NCI-H1417 (cell line): ENCODE data around the gene SEC11A.
"Not testable (repeated sequence)": the region's sequence is repeated elsewhere in the genome, so short reads cannot be mapped to it uniquely, and the experiment has no call there.

Experiments
- DNase-seq, 3 experiments: peaks; one replicate each; lab custom pipeline; 2025; lab: John Stamatoyannopoulos, UW

The SEC11A gene

DNA sequence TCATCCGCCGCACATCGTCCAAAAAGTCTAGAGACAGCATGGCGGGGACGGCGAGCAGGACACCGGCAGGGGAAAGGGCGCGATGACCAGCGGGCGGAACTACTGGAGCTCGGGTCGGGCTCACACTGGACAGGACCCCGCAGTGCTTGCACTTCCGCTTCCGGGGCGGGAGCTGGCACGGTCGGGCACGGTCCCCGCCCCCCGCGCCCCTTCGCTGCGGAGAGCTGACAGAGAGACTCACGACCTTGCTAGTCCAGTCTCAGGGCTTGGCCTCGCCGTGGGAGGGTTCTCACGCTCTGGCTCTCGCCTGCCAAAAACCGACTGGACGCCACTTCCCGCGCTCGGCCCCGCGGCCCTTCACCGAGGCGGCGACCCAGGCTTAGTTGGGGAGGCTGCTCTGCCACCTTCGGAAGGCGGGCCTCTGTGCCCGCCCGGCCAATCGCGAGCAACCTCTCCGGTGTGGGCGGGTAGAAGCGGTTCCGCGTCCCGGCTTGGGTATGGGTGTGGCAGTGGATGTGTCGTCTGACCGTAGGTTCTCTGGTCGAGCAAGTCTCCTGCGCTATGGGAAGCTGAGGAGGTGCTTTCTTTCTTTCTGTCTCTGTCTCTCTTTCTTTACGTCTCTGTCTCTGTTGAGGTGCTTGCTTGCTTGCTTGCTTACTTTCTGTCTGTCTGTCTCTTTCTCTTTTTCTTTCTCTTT is at the start of gene SEC11A:
Gene SEC11A, minus strand, starts transcription at position 104 of the 697 bp plus-strand sequence. Its CDS starts 64 bp downstream, at position 40.
- DNase-seq, result peak; percentile 84 to 99 (median 98)

- no peak for DNase-seq
Measured at GRCh38 chr15:84765675-84766074, 49.7 kb upstream of the SEC11A start.

DNA sequence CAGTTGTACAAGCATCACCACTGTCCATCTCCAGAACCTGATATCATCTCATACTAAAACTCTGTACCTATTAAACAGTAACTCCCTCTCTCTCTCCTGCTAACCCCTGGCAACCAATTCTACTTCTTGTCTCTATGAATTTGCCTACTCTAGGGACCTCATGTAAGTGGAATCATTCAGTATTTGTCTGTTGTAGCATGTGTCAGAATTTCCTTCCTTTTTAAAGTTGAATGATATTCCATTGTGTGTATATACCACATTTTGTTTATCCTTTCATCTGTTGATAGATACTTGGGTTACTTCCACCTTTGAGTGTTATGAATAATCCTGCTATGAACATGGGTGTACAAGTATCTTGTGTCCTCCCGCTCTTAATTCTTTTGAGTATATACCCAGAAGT is 49.0 kb upstream of the SEC11A start:
- DNase-seq, result no peak

DNA sequence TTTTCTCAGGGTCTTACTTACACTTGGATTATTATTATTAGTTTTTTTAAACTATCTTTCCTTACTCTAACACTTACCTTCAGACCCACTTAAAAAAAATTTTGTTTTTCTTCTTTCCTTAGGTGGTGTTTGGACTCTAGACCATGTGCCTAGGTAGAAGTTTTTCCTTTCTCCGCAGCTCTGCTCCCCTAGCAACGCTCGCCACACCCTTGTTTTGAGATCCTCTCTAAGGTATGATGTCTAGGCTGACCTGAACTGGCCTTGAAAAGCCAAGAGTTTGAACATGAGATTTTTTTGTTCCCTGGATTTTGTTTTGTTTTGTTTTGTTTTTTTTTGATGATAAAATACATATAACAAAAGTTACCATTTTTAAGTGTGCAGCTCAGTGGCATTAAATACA is 48.6 kb upstream of the SEC11A start:
- no peak for DNase-seq

DNA sequence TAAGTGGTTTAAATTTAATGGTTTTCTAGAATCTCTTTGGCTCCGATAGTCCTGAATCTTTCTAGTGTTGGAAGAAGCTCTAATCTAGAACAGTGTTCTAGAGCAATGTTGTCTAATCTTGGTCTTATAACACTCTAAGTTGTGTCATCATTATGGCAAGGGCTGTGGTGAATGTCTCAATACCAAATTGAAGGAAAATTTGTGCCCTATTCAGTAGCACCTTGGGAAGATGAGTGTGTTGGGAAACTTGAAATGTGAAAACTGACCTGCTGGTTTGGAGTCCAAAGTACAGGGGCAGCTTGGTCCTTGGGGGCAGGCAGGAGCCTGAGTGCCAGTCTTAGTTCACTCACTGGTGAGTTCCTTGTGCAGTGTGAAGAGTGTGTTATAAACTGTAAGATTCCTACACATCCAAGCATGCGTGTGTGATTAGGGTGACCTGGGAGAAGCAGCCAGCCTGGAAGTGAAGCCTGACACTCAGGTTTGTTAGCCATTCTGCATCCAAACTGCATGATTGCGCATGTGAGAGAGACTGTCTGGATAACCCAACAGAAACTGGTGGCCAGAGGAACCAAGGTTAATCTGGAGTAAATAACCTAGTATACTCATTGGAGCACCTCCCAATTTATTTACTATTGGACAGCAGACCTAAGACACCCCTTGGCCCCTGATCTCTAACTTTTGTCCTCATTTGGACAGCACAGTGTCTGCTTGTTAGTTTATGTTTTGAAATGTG is 47.1 kb upstream of the SEC11A start:
- no peak for DNase-seq

- DNase-seq, result no peak
Measured at GRCh38 chr15:84761607-84762131, 45.7 kb upstream of the SEC11A start.

GRCh38 chr15:84760219-84760618 is 44.3 kb upstream of the SEC11A start:
- no peak for DNase-seq

DNA sequence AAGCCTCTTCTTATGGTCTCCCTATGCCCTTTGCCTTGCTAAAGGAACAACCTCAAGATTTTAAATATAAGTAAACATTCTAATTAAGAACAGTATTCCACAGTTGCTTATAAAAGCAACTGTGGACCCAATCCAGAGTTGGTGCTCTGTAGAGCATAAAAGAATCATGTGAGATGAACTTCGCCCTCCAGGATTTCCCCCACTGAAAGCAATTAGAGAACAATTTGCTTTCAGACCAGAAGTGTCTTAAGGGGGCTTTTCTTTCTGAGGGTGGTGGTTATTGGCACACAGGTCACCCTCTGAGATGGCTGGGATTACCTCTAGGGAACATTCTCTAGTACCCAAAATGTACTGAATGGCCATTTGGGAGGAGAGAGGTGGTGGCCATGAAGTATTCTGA is 43.1 kb upstream of the SEC11A start:
- DNase-seq, result no peak

GRCh38 chr15:84755736-84756527 is 40.0 kb upstream of the SEC11A start:
- DNase-seq, result no peak

GRCh38 chr15:84754889-84755288 is 39.0 kb upstream of the SEC11A start:
- not testable (repeated sequence) for DNase-seq

DNA sequence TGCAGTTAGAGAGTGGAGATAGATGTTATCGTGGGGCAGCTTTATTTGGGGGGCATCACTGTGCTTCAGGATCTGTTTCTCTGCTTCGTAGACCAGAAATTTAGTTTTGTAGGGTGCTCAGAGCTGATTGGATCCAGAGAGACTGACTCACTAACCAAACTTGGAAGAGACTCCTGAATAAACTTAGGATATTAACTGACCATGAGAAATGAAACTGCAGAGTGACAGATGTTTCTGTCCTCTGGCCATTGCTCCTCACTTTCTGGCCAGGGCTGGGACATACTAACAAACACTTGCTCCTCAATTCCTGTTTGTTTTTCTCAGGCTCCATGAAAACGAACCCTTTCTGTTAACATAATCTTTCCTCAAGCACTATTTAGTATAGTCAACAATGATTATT is 36.8 kb upstream of the SEC11A start:
- no peak for DNase-seq

DNA sequence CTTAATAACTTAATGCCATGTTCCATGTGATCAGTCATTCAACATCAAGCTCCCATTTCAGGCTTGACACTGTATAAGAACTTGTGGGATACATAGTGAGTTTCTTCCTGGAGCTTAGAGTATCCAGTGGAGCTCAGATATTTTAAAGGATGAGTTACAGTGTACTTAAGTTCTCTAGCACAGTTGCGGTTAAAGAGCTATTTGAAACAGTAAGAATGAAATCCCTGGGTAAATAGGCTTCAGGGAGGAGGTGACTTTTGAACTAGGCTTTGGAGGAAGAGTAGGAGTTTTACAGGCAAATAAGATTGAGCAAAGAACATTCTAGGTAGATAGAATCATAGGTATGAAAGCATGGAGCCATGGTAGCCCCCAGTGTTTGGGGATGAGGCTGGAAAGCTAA is 36.3 kb upstream of the SEC11A start:
- no peak for DNase-seq

DNA sequence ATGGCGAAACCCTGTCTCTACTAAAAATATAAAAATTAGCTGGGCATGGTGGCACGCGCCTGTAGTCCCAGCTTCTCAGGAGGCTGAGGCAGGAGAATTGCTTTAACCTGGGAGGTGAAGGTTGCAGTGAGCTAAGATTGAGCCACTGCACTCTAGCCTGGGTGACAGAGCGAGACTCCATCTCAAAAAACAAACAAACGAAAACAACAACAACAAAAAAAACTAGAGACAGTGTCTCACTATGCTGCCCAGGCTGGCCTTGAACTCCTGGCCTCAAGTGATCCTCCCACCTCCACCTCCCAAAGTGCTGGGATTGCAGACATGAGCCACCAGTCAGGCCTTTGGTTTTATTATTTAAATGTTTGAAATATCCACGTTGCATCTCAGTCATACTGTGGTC is 35.8 kb upstream of the SEC11A start:
- not testable (repeated sequence) for DNase-seq

DNA sequence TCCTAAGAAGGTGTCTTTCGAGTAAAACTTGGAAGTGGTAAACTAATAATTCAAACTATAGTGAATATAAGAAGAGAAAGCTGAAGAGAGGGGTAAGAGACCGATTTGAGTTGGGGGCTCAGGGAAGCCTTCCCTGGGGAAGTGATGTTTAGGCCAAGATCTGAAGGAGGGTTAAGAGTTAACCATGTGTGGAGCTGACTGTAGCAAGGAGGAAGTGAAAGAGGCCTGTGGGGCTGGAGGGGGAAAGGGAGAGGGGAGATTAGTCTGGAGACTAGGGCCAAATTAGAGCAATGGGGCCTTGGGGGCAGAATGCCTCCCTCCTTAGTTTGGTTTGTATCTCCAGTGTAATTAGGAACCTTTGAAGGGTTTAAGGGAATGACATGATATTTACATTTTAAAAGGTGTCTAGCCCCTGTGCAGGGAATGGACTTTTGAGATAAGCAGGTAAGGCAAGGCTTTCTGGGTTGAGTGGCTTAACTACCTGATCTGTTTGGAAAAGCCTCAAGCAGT is 34.7 kb upstream of the SEC11A start:
- DNase-seq, result no peak

DNA sequence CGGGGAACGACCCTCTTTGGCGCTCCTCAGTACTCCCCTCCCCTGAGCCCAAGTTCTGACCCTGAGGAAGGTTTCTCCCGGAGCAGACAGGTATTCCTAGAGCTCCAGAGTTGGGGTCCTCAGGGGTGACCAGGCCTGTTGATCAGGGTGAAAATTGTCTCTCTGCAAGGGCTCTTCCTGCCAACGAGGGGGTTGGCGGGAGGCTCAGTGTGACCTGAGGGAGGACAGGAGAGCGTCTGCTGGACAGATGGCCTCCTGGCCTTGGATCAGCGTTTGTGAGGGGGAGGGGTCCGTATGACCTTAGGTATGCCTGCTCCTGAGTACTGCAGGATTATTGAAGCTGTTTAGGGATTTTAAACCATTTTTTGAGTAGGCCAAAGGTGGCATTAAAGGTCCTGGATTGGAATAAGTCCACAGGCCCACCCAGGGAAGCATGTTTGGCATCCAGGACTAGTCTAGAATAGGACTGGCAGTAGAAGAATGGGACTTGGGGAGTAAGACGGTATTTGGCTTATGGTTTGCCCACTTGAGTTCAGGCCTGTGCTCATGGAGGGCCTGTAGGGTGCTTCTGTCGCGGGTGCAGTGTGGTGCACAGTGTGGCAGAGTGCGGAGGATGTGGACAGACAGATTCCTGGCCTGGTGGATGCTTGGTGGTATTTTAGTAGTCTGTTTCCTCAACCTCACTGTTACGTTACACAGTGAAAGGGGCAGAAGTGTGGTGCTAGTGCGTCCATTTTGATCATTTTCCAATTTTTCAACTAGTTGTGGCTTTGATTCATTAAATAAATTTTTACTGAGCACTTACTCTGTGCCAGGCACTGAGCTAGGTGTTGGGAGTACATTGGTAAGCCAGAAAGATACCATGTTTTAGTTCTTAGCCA is 33.4 kb upstream of the SEC11A start:
- DNase-seq, result peak in 2 of 3 experiments; percentile 61 to 70

GRCh38 chr15:84748274-84749110 is 32.6 kb upstream of the SEC11A start, which contains the start of gene ZNF592:
Gene ZNF592 (plus strand): TSS chr15:84748592. CDS start chr15:84782676, 34,084 bp downstream.
- peak; percentile 61 to 87 (median 73) for DNase-seq

GRCh38 chr15:84747416-84748273 is 31.7 kb upstream of the SEC11A start:
- peak; percentile 36 to 94 (median 87) for DNase-seq

DNA sequence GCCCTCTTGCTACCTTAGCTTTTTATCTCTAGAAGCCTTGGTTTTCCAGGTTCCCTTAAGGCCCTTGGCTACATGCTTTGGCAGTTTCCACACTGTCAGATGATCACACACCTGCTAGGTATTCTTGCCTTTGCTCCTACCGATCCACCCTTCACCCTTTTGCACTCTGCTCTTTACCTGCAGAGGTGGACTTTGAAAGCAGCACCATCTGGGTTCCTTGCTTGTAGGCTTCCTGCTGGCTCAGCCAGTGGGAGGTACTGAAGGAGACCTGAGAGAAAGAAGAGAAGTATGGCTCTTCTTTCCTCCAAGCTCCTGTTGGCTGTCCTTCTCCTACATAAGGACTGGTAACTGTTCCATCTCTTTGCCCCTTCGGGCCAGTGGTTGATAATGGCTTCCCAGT is 25.2 kb upstream of the SEC11A start:
- DNase-seq, result no peak

DNA sequence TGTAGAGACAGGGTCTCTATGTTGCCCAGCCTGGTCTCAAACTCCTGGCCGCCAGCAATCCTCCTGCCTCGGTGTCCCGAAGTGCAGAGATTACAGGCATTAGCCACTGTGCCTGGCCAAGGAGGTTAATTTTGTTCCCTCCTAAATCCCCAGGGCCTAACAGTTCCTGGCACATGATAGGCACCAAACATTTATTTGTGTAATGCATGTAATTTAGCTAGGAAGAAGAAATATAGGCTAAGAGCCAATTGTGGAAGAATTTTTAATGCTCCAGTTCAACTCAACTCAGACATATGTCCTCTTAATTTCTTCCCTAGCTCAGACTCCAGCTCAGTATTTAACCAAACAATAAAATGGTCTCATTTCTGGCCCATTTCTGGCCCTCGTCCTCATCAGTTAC is 24.8 kb upstream of the SEC11A start:
- no peak for DNase-seq
